HG03108 (cell line): ENCODE results near the gene PDP2.

Experiments used
- ATAC-seq: cut with Tn5 transposase; IDR thresholded peaks from one replicate; pipeline ENCODE4 v1.9.1; 2021; ENCODE audit warnings: moderate library complexity; ENCODE audit not compliant: unreplicated experiment

PDP2 gene

GRCh38 chr16:66933776-66934137 lies 53.4 kb downstream of the PDP2 start:
- ATAC-seq = no peak

GRCh38 chr16:66934138-66934838 lies 54.0 kb downstream of the PDP2 start, which contains the start of gene CIAO2B:
Gene CIAO2B (minus strand): TSS chr16:66934402. CDS start chr16:66934364, 38 bp downstream.
- peak; percentile 64 for ATAC-seq

- peak; percentile 4 for ATAC-seq
Observed at GRCh38 chr16:66934839-66935313, 54.6 kb downstream of the PDP2 start.

DNA sequence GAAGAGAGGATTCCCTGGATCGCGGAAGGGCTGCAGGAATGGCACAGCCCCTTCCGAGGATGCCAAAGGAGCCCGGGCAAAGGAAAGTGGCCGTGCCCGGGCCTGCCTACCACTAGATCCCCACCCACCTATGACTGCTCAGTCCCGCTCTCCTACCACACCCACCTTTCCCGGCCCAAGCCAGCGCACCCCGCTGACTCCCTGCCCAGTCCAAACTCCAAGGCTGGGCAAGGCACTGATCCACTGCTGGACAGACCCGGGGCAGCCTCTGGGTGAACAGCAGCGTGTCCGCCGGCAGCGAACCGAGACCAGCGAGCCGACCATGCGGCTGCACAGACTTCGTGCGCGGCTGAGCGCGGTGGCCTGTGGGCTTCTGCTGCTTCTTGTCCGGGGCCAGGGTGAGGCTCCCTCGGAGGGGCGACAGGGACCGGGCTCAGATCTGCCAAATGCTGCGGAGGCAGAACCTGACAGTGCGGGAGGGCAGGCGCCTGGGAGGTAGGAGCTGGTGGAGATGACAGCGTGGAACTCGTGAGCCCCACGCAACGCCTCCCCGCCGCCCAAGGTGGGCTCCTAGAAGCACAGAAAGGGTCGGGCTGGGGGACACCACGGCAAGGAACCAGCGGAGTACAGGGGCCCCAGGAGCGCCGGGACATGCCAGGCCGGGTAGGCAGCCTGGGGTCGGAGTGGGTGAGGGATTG lies 55.1 kb downstream of the PDP2 start, which contains the start of gene CES2:
TSS of gene CES2 (plus strand) at position 203 of the 698 bp plus-strand sequence. CDS start at position 323, 120 bp downstream.
- no peak for ATAC-seq

DNA sequence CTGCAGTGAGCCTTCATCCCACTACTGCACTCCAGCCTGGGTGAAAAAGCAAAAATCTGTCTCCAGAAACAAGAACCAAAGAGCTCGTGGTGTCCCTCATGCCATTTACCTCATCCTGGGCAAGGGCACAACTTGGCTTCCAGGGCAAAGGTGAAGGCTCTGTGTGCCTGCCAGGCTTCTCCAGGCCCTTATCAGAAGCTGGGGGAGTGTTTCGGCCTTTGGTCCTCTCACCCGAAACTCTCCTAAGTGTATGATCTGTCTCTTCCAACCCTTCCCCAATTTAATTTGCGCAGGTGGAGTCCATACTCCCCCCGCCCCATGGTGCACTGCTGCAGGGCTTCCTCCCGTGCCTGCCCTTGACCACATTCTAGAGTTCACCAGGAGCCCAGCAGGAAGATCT lies 56.1 kb downstream of the PDP2 start:
- no peak for ATAC-seq

GRCh38 chr16:66936889-66937554 lies 56.7 kb downstream of the PDP2 start:
- no peak for ATAC-seq

GRCh38 chr16:66937725-66938337 lies 57.5 kb downstream of the PDP2 start:
- ATAC-seq = no peak

DNA sequence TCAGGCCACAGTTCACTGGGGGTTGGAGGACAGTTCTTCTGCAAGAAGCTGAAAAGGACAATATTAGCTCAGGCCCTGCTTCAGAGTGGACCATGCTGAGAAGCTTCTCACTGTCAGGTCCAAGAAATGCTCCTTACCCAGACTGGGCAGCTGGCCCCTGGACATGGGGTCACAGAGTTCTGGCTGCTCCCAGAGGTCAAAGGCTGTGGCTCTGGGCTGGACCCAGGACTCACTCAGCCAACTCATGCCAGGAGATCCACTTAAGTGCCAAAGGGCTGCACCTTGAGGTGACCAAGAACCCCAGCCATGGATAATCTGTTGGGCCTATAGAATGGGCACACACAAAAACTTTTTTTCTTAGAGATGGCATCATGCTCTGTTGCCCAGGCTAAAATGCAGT lies 59.1 kb downstream of the PDP2 start:
- no peak for ATAC-seq

GRCh38 chr16:66940236-66940635 lies 59.9 kb downstream of the PDP2 start:
- no peak for ATAC-seq
